Measurements from ENCODE around the gene MAN1C1. TPM values are rescaled to one million over a fixed set of nuclear protein-coding genes. Genes with fewer than 3 reads are reported as not detected.

MAN1C1 gene
- total and polyA plus RNA-seq, 9 of the 15 experiments (the other 6 are each of a cell fraction or from before 2014, with no cell fraction given): 0.04 to 0.44 (median 0.10) TPM; not detected in 3

DNA sequence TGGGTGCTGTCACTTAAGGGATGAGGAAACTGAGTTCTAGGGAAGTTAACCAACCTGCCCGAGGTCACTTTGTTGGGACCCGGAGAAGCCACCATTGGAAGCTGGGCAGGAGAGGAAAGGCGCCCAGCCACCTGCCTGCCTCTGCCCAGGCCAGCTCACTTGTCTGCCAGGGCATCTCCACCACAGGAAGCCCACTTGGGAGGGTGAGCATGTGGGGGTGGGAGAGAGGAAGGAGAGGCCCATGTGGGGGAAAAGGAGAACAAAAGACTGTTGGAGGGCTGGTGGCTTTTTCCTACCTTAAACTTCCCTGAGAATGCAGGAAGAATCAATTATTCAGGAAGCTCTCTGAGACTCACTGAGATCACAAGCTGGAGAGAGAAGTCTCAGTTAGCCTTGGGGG, 139.6 kb downstream of the MAN1C1 start:
- Histone ChIP-seq H3K79me2 (ENCODE audit: control insufficient read depth, insufficient read depth, low read length) (no peaks in the 10 kb centered on the region), H3K4me3 (no peak overlapping the region), H3K4me2 (ENCODE audit: insufficient read depth, low read length) (no peak overlapping the region), H3K36me3 (ENCODE audit: control insufficient read depth, insufficient read depth, low read length) (no peaks in the 10 kb centered on the region), H3K27me3 (ENCODE audit: control insufficient read depth in 2 of 2, insufficient read depth in 2 of 2, low read length in 2 of 2) (peaks cover 66 to 95% of the 10 kb centered on the region in 2 experiments), H3K4me1 (replicated peaks in 1 of 2; ENCODE audit: control insufficient read depth in 2 of 2, insufficient read depth in 2 of 2, low read length in 2 of 2) (peaks cover 9 to 10% of the 10 kb centered on the region in 2 experiments), H3K9me1 (ENCODE audit: control insufficient read depth, insufficient read depth, low read length) (peaks cover 5% of the 10 kb centered on the region), H3K27ac (ENCODE audit: extremely low read depth, low read depth, low read length) (no peak overlapping the region), H3K9me3 (replicated peaks; ENCODE audit: control insufficient read depth, insufficient read depth, low read depth, low read length) (no peaks in the 10 kb centered on the region), H4K20me1 (replicated peaks; ENCODE audit: control insufficient read depth, insufficient read depth, low read length) (peaks cover 43% of the 10 kb centered on the region), H2AFZ (ENCODE audit: low read depth, low read length) (no peak overlapping the region), H3K9ac (ENCODE audit: insufficient read depth in 1 of 2, low read depth in 2 of 2, low read length in 2 of 2) (no peak overlapping the region)
- no TSS peak for BruUV-seq (replicated peaks)
- in situ Hi-C loops (cut with MboI): no loop called here
- intact Hi-C loops (cut with micrococcal nuclease): no loop called here
- WGBS (ENCODE audit: insufficient coverage, low coverage, missing lambda C conversion rate): 10% methylated on average over 3 of the region's 3 CpGs
- no peak for ATAC-seq
- DNase-seq (ENCODE audit: extremely low read depth in 1 of 4, low spot score in 3 of 4): no peak
- POLR2A ChIA-PET: interaction anchor here (1.7 kb wide), 1 partner anchor 24 kb away, joined by 3 read pairs; no protein-coding TSS in a partner anchor
- no peak for FAIRE-seq
- TF ChIP-seq RBM15 (IDR thresholded peaks at IDR 0.05; ENCODE audit: insufficient read depth, low read length) (no peak), E4F1 (CRISPR knock-in tag; IDR thresholded peaks at IDR 0.05; ENCODE audit: borderline replicate concordance) (no peak), ZNF124 (CRISPR knock-in tag; IDR thresholded peaks at IDR 0.05) (no peak), CHAMP1 (IDR thresholded peaks at IDR 0.05) (no peak), ZNF175 (CRISPR knock-in tag; IDR thresholded peaks at IDR 0.05; ENCODE audit: low read depth) (no peak), SIN3A (IDR thresholded peaks at IDR 0.05; ENCODE audit: borderline replicate concordance in 2 of 2, control insufficient read depth in 1 of 2, low read depth in 2 of 2, low read length in 2 of 2) (no peak), KHSRP (IDR thresholded peaks at IDR 0.05) (no peak), ELF4 (CRISPR knock-in tag; IDR thresholded peaks at IDR 0.05) (no peak), EP400 (IDR thresholded peaks at IDR 0.05) (no peak), ZNF232 (CRISPR knock-in tag; IDR thresholded peaks at IDR 0.05) (no peak), CEBPZ (IDR thresholded peaks at IDR 0.05; ENCODE audit: borderline replicate concordance, low read depth, low read length) (no peak), HBP1 (CRISPR knock-in tag; IDR thresholded peaks at IDR 0.05) (no peak), ZNF354B (CRISPR knock-in tag; IDR thresholded peaks at IDR 0.05) (no peak), ZEB2 (IDR thresholded peaks at IDR 0.05) (no peak)
- CTCF ChIA-PET (ENCODE audit: low intra/inter-chr PET ratio): no interaction called here
